Tibial nerve (tissue), 3 donors: ENCODE data around the gene TTC19.

Source experiments
- POLR2A ChIP-seq, 2 donors: fragments of 450-650 bp; IDR thresholded peaks; one replicate each; pipeline ENCODE4 v1.6.1; 2017; ENCODE audit warnings: antibody characterized with exemption in 2 of 2, mild to moderate bottlenecking in 2 of 2, moderate library complexity in 2 of 2
- TF ChIP-seq, protein P1 (sequence below), 5 experiments: fragments of 200-600 bp in 3 of 5; fragments of 450-650 bp in 2 of 5; sonication (generic) in 3 of 5; IDR thresholded peaks; one replicate each; pipeline ENCODE4 v1.5.1; 2016 to 2019; ENCODE audit warnings: antibody characterized with exemption in 5 of 5, mild to moderate bottlenecking in 3 of 5, moderate library complexity in 2 of 5

DNA sequence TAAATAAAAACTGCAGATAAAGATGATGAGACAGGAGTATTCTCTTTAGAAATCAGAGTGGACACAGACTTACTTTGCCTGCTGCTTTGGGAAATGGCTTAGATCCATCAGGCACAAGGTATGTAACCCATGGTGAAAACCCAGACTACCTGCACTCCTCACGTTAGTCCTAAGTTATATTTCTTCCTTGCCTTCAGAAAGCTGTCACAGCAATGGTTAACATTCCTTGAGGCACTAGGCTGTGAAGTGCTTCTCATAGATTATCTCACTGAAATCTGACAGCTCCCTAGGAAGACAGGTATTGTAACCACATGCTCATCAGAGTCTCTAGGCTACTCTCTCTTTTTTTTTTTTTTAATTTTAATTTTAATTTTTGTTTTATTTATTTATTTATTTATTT lies 21.0 kb upstream of the TTC19 start:
- TF ChIP-seq, protein P1, sequence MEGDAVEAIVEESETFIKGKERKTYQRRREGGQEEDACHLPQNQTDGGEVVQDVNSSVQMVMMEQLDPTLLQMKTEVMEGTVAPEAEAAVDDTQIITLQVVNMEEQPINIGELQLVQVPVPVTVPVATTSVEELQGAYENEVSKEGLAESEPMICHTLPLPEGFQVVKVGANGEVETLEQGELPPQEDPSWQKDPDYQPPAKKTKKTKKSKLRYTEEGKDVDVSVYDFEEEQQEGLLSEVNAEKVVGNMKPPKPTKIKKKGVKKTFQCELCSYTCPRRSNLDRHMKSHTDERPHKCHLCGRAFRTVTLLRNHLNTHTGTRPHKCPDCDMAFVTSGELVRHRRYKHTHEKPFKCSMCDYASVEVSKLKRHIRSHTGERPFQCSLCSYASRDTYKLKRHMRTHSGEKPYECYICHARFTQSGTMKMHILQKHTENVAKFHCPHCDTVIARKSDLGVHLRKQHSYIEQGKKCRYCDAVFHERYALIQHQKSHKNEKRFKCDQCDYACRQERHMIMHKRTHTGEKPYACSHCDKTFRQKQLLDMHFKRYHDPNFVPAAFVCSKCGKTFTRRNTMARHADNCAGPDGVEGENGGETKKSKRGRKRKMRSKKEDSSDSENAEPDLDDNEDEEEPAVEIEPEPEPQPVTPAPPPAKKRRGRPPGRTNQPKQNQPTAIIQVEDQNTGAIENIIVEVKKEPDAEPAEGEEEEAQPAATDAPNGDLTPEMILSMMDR (IDR thresholded peaks at IDR 0.05) = no peak
- TF ChIP-seq POLR2A (IDR thresholded peaks at IDR 0.05) = no peak
